SU-DHL-6 (cell line): ENCODE data around the gene ANXA10.

ENCODE experiments used
- EZH2phosphoT487 ChIP-seq: fragments of 200-600 bp; sonication (generic), shearing (Covaris generic); conservative IDR thresholded peaks from 2 replicates; pipeline ENCODE4 v1.6.1; 2018; ENCODE audit warnings: mild to moderate bottlenecking, antibody characterized with exemption, low read length, moderate library complexity, mixed read lengths
- TF ChIP-seq, protein P1 (sequence below): fragments of 200-600 bp; sonication (generic); IDR thresholded peaks from one replicate; pipeline ENCODE4 v1.5.1; 2017; ENCODE audit warnings: antibody characterized with exemption, mild to moderate bottlenecking, low read length, moderate library complexity; ENCODE audit not compliant: insufficient read depth, poor library complexity, severe bottlenecking

DNA sequence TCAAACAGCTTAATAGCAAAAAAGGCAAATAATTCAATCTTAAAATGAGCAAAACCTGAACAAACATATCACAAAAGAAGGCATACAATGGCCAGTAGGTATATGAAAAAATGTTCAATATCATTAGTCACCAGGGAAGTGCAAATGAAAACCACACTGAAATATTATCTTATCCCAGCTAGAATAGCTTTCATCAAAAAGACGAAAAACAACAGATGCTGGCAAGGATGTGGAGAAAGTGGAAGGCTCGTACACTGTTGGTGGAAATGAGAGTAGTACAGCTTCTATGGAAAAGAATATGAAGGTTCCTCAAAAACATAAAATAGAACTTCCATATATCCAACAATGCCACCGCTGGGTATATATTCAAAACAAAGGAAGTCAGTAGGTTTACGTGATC, 29.3 kb upstream of the ANXA10 start:
- TF ChIP-seq, protein P1, sequence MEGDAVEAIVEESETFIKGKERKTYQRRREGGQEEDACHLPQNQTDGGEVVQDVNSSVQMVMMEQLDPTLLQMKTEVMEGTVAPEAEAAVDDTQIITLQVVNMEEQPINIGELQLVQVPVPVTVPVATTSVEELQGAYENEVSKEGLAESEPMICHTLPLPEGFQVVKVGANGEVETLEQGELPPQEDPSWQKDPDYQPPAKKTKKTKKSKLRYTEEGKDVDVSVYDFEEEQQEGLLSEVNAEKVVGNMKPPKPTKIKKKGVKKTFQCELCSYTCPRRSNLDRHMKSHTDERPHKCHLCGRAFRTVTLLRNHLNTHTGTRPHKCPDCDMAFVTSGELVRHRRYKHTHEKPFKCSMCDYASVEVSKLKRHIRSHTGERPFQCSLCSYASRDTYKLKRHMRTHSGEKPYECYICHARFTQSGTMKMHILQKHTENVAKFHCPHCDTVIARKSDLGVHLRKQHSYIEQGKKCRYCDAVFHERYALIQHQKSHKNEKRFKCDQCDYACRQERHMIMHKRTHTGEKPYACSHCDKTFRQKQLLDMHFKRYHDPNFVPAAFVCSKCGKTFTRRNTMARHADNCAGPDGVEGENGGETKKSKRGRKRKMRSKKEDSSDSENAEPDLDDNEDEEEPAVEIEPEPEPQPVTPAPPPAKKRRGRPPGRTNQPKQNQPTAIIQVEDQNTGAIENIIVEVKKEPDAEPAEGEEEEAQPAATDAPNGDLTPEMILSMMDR = no peak
- no peak for TF ChIP-seq EZH2phosphoT487
